DOHH2 (cell line): Measurements from ENCODE around the gene IGFLR1.

ENCODE experiments used
- H3F3A ChIP-seq: fragments of 200-600 bp; sonication (generic), shearing (Covaris generic); 2 replicates; pipeline ENCODE4 v1.6.0; 2016; ENCODE audit warnings: antibody characterized with exemption, mild to moderate bottlenecking; ENCODE audit not compliant: control insufficient read depth, insufficient read depth
- H3K27ac ChIP-seq: fragments of 200-600 bp; sonication (generic); 2 replicates; pipeline ENCODE4 v1.5.1; 2014; ENCODE audit warnings: low read depth, mild to moderate bottlenecking, low read length, moderate library complexity
- H3K27me3 ChIP-seq: fragments of 200-600 bp; sonication (generic); 2 replicates; pipeline ENCODE4 v1.6.1; 2014; ENCODE audit warnings: mild to moderate bottlenecking, low read length, mixed read lengths; ENCODE audit not compliant: control insufficient read depth
- H3K36me3 ChIP-seq: fragments of 200-600 bp; sonication (generic); 2 replicates; pipeline ENCODE4 v1.6.1; 2014; ENCODE audit warnings: mild to moderate bottlenecking, low read length, moderate library complexity, mixed read lengths; ENCODE audit not compliant: control insufficient read depth
- H3K4me1 ChIP-seq: fragments of 200-600 bp; sonication (generic); 2 replicates; pipeline ENCODE4 v1.6.1; 2014; ENCODE audit warnings: mild to moderate bottlenecking, low read length, mixed read lengths; ENCODE audit not compliant: control insufficient read depth
- H3K4me2 ChIP-seq: fragments of 200-600 bp; sonication (generic); 2 replicates; pipeline ENCODE4 v1.6.0; 2014; ENCODE audit warnings: mild to moderate bottlenecking, low read length, moderate library complexity
- H3K4me3 ChIP-seq: fragments of 200-600 bp; sonication (generic); 2 replicates; pipeline ENCODE4 v1.5.1; 2014; ENCODE audit warnings: mild to moderate bottlenecking, low read length, mixed read lengths
- H3K79me2 ChIP-seq: fragments of 200-600 bp; sonication (generic); 2 replicates; pipeline ENCODE4 v1.6.1; 2014; ENCODE audit warnings: mild to moderate bottlenecking, low read length, mixed read lengths; ENCODE audit not compliant: control insufficient read depth
- H3K9me2 ChIP-seq: fragments of 200-600 bp; sonication (generic); replicated peaks from 2 replicates; pipeline ENCODE4 v1.6.1; 2014; ENCODE audit warnings: mild to moderate bottlenecking, low read length, mixed read lengths; ENCODE audit not compliant: control insufficient read depth
- H3K9me3 ChIP-seq: fragments of 200-600 bp; sonication (generic); 2 replicates; pipeline ENCODE4 v1.6.1; 2014; ENCODE audit warnings: antibody characterized with exemption, low read length, mixed read lengths; ENCODE audit not compliant: control insufficient read depth, insufficient read depth
- H4K20me1 ChIP-seq: fragments of 200-600 bp; sonication (generic); 2 replicates; pipeline ENCODE4 v1.6.0; 2014; ENCODE audit warnings: low read depth, mild to moderate bottlenecking, antibody characterized with exemption, low read length, moderate library complexity; ENCODE audit not compliant: control insufficient read depth, insufficient read depth
- EZH2phosphoT487 ChIP-seq: fragments of 200-600 bp; sonication (generic); IDR thresholded peaks from 2 replicates; pipeline ENCODE4 v1.6.1; 2017; ENCODE audit warnings: borderline replicate concordance, mild to moderate bottlenecking, antibody characterized with exemption, low read length, moderate library complexity, mixed read lengths
- TF ChIP-seq, protein P1 (sequence below): fragments of 200-600 bp; sonication (generic); IDR thresholded peaks from one replicate; pipeline ENCODE4 v1.5.1; 2014; ENCODE audit warnings: antibody characterized with exemption, mild to moderate bottlenecking, low read depth, low read length; ENCODE audit not compliant: poor library complexity, severe bottlenecking

The IGFLR1 gene

DNA sequence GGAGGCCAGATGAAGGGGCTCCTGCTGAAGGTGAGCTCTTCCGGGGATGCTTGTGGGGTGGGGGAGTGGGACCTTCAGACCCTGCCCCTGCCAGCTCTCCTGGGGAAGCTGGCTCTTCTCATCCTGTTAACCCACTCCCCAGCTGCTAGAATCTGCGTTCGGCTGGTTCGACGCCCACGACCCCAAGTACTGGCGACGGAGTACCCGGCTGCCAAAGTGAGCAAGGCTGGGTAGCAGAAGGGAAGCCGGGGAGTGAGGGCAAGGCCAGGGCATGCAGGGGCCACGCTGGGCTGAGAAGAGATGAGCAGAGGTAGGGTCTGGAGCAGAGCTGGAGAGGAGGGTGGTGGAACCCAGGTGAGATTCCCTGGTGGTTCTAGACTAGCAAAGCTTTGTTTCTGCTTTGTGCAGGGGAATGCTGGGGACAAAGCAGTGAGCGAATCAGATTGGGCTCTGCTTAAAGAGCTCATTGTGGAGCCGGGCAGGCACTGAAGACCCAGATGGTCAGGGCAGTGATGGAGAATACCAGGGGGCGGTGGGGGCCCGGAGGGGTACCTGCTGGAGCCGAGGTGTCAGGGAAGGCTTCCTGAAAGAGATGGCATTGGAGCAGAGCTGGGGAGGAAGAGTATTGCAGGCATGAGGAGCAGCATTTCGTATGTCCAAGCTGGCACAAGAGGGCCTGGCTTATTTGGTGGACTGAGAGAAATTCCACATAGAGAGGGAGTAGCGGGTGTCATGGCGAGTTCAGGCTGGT lies 14.1 kb downstream of the IGFLR1 start:
- Histone ChIP-seq H3F3A (no peaks in the 10 kb centered on the region), H3K36me3 (peaks cover 96% of the 10 kb centered on the region), H4K20me1 (no peaks in the 10 kb centered on the region)

DNA sequence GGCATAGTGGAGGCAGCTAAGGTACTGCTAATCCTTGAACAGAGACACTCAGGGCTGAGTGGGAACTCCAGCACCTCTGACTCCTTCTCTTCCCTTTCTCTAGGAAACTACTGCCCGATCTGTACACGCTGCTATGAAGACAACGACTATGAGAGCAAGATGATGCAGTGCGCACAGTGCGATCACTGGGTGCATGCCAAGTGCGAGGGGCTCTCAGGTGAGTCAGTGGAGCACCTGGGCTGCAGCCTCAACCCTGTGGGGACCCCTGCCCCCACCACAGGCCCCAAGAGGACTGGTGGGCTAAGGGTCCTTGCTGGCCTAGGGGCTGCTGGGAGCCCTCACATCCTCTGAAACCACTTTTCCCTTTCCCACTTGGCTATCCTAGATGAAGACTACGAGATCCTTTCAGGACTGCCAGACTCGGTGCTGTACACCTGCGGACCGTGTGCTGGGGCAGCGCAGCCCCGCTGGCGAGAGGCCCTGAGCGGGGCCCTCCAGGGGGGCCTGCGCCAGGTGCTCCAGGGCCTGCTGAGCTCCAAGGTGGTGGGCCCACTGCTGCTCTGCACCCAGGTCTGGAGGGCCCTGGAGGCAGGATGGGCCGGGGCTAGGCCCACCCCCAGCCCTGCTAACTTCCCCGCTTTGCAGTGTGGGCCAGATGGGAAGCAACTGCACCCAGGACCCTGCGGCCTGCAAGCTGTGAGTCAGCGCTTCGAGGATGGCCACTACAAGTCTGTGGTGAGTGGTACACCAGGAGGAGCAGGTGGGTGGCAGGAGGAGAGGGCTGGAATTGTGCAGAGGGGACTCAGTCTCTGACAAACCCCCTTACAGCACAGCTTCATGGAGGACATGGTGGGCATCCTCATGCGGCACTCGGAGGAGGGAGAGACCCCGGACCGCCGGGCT lies 14.9 kb downstream of the IGFLR1 start:
- no peaks in the 10 kb centered on the region for H3F3A ChIP-seq
- no peaks in the 10 kb centered on the region for H3K9me3 ChIP-seq
- no peak overlapping the region for H3K27ac ChIP-seq
- no peaks in the 10 kb centered on the region for H3K9me2 ChIP-seq
- H3K4me1 ChIP-seq, result no peaks in the 10 kb centered on the region
- 0 out of 2 replicates have a peak, but pooled peaks cover 3% of the 10 kb centered on the region for H3K79me2 ChIP-seq
- TF ChIP-seq EZH2phosphoT487, result no peak
- TF ChIP-seq, protein P1, sequence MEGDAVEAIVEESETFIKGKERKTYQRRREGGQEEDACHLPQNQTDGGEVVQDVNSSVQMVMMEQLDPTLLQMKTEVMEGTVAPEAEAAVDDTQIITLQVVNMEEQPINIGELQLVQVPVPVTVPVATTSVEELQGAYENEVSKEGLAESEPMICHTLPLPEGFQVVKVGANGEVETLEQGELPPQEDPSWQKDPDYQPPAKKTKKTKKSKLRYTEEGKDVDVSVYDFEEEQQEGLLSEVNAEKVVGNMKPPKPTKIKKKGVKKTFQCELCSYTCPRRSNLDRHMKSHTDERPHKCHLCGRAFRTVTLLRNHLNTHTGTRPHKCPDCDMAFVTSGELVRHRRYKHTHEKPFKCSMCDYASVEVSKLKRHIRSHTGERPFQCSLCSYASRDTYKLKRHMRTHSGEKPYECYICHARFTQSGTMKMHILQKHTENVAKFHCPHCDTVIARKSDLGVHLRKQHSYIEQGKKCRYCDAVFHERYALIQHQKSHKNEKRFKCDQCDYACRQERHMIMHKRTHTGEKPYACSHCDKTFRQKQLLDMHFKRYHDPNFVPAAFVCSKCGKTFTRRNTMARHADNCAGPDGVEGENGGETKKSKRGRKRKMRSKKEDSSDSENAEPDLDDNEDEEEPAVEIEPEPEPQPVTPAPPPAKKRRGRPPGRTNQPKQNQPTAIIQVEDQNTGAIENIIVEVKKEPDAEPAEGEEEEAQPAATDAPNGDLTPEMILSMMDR, result no peak
- H4K20me1 ChIP-seq, result no peaks in the 10 kb centered on the region
- no peaks in the 10 kb centered on the region for H3K27me3 ChIP-seq
- H3K4me3 ChIP-seq, result no peak overlapping the region
- H3K36me3 ChIP-seq, result peaks cover 96% of the 10 kb centered on the region
- no peak overlapping the region for H3K4me2 ChIP-seq

More for the DNA sequence above, 14.1 kb downstream of the IGFLR1 start:
- H3K4me3 ChIP-seq, result no peak overlapping the region
- H3K4me2 ChIP-seq, result no peak overlapping the region
- H3K27ac ChIP-seq, result no peak overlapping the region
- H3K27me3 ChIP-seq, result no peaks in the 10 kb centered on the region
- no peaks in the 10 kb centered on the region for H3K4me1 ChIP-seq
- no peaks in the 10 kb centered on the region for H3K9me3 ChIP-seq
- no peaks in the 10 kb centered on the region for H3K79me2 ChIP-seq
- H3K9me2 ChIP-seq, result no peaks in the 10 kb centered on the region
- TF ChIP-seq, protein P1, result no peak
- TF ChIP-seq EZH2phosphoT487, result no peak

DNA sequence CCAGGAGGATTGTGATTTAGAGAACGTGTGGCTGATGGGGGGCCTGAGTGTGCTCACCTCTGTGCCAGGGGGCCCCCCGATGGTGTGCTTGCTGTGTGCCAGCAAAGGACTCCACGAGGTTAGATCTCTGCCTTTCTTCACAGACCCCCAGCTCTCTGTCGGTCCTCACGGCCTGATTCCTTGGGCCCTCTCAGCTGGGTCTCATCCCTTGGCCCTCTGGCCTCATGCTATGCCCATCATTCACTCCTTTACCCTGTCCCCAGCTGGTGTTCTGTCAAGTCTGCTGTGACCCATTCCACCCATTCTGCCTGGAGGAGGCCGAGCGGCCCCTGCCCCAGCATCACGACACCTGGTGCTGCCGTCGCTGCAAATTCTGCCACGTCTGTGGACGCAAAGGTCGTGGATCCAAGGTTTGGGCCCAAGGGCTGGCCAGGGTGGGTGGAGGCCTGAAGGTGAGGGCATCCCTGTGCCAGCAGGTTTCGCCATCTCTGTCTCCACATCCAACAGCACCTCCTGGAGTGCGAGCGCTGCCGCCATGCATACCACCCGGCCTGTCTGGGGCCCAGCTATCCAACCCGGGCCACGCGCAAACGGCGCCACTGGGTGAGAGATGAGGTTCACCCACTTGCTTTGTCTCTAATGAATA lies 16.9 kb downstream of the IGFLR1 start:
- Histone ChIP-seq H3K9me3 (no peaks in the 10 kb centered on the region), H3F3A (no peaks in the 10 kb centered on the region), H3K4me1 (no peaks in the 10 kb centered on the region), H3K4me2 (no peak overlapping the region), H3K79me2 (peaks cover 16% of the 10 kb centered on the region), H3K4me3 (no peak overlapping the region), H3K27me3 (no peaks in the 10 kb centered on the region), H3K27ac (no peak overlapping the region), H4K20me1 (no peaks in the 10 kb centered on the region), H3K36me3 (peaks cover 89% of the 10 kb centered on the region), H3K9me2 (no peaks in the 10 kb centered on the region)
- no peak for TF ChIP-seq EZH2phosphoT487
- TF ChIP-seq, protein P1, result no peak
